GM19043 (cell line): ENCODE data around the gene RABGAP1L.

Experiments
- ATAC-seq: cut with Tn5 transposase; IDR thresholded peaks from one replicate; pipeline ENCODE4 v1.9.1; 2021; ENCODE audit warnings: low read depth; ENCODE audit not compliant: unreplicated experiment

The RABGAP1L gene

GRCh38 chr1:174194461-174194860 lies 35.1 kb downstream of the RABGAP1L start:
- ATAC-seq, result no peak

- ATAC-seq, result no peak
Measured at GRCh38 chr1:174197088-174197487, 37.8 kb downstream of the RABGAP1L start.

DNA sequence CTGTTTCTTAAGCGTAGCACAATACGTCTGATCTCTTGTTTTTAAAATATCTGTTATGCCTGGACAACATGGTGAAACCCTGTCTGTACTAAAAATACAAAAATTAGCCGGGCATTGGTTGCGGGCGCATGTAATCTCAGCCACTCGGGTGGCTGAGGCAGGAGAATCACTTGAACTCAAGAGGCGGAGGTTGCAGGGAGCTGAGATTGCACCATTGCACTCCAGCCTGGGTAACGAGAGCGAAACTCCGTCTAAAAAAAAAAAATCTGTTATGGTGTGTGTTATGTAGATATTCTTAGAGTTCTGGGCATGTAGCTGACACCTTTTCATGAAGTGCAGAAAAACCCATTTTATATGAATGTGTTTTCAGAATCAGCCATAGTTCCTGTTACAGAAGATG lies 38.2 kb downstream of the RABGAP1L start:
- ATAC-seq, result no peak

DNA sequence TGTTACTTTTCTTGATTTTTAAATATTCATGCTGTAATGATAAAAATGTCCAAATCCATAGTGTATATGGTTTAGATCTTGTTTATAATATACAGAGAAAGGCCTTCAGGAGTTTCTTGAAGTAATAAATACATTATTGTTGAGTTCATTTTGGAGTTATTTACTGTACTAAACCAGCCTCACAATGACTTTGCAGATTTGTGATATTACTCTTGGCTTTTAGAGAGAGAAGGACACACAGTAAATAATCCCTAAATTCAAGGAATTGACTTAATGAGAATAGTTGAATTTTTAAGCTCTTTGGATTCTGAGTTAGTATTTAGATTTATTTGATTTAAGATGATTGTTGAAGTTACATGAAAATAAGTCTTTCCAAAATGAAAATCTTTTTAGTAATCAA lies 38.9 kb downstream of the RABGAP1L start:
- no peak for ATAC-seq

DNA sequence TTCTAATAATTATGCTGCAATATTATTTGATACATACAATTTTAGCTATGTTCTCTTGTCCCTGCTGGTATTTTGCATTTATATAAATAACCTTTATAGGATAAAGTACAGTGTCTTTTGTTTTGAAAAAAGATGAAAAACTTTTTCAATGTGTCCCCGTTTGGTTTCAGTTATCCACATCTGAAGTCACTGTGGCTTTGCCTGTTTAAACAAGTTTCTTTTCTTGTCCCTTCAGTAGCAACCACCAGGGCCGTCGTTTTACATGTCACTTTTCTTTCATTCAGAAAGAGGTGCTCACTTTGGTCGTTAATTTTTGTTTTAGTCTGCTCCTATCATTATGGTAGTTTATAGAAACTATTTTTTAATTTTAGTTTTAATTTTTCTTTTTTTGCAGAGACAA lies 41.4 kb downstream of the RABGAP1L start:
- no peak for ATAC-seq

DNA sequence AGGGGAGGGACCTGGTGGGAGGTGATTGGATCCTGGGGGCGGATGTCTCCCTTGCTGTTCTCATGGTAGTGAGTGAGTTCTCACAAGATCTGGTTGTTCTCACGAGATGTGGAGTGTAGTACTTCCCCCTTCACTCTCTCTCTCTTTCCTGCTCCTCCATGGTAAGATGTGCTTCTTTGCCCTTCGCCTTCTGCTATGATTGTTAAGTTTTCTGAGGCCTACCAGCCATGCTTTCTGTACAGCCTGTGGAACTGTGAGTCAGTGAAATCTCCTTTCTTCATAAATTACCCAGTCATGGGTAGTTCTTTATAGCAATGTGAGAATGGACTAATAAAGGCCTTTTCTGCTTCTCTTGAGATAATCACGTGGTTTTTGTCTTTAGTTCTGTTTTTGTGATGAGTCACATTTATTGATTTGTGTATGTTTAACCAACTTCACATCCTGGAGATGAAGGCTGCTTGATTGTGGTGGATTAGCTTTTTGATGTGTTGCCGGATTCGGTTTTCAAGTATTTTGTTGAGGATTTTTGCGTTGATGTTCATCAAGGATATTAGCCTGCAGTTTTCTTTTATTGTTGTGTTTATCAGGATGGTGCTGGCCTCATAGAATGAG lies 45.5 kb downstream of the RABGAP1L start:
- no peak for ATAC-seq

DNA sequence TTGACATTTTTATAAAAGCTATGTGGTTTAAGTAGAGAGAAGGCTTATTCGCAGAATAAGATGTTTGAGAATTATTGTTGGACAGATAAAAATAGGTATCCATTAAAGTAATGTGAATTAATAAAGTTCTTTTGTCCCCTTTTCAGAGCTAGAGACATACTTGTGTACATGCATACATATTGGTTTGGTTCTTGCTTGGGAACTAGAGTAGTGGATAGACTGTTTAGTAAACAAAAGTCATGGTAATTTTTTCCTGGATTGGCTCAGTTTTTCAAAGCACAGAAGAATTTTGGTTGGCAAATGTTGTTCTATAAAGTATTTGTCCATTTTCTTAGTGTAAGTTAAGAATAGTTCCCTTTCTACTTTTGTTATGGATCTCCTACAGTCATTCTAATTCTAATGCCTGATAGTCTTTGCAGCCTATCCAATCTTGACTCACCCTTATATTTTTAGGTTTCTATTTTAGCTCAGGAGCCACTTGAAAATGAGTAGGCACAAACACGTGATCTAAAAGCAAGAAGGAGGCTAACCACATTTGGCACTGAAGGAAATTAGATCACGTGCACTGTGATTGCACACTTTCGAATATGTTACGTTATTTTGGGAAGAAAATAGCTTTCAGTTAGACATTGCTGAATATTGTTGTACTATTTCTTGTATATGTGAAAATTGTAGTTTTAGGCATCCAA lies 47.0 kb downstream of the RABGAP1L start:
- no peak for ATAC-seq

DNA sequence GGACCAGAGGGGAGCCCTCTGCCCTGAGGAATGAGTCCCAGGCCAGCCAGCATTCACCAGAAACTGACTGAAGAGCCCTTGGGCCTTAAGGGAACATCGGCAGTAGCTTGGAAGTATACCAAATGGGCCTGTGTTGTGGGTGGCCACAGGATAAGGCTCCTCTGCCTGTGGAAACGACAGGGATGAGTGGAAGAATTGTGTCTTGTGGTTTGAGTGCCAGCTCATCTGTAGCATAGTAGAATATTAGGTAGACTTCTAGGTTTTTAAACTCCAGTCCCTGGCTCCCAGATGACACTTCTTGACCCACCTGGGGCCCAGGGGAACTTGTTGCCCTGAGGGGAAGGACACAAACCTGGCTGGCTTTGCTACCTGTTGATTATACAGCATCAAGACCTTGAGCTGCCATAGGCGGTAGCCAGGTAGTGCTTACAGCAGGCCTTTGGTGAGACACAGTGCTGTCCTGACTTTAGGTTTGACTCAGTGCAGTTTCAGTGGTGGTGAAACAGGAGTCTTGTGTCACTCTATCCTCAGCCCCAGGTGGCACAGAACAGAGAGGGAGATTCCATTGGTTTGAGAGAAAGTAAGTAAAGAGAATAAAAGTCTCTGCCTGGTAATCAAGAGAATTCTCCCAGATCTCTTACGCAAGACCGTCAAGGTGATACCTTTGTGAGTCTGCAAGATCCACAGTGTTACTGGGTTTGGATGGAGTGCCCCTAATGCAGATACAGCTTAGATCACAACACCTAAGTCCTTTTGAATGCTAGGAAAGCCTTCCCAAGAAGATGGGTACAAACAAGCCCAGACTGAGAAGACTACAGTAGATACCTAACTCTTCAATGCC lies 50.2 kb downstream of the RABGAP1L start:
- ATAC-seq, result peak; percentile 72

GRCh38 chr1:174211486-174211885 lies 52.2 kb downstream of the RABGAP1L start:
- ATAC-seq, result no peak

- no peak for ATAC-seq
Measured at GRCh38 chr1:174215766-174216165, 56.4 kb downstream of the RABGAP1L start.

- no peak for ATAC-seq
Measured at GRCh38 chr1:174217248-174217647, 57.9 kb downstream of the RABGAP1L start.

GRCh38 chr1:174217787-174218574 lies 58.7 kb downstream of the RABGAP1L start:
- ATAC-seq, result no peak

DNA sequence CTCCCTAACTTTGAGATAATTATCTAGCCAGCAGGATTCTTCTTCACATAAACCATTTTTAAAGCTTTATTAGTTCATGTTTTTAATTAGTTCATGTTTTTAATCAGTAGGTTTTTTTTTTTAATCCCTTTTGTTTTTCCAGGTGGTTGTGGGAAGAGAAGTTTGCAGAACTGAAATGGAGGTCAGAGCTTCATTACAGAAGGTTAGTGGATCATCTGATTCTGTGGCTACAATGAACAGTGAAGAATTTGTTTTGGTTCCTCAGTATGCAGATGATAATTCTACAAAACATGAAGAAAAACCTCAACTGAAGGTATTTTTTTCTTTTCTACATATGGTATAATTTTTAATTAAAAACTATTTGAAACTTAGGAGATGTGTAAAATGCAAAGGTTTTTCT lies 59.7 kb downstream of the RABGAP1L start:
- ATAC-seq, result no peak

- no peak for ATAC-seq
Measured at GRCh38 chr1:174219606-174220370, 60.5 kb downstream of the RABGAP1L start.

GRCh38 chr1:174221681-174222080 lies 62.4 kb downstream of the RABGAP1L start:
- ATAC-seq, result no peak

DNA sequence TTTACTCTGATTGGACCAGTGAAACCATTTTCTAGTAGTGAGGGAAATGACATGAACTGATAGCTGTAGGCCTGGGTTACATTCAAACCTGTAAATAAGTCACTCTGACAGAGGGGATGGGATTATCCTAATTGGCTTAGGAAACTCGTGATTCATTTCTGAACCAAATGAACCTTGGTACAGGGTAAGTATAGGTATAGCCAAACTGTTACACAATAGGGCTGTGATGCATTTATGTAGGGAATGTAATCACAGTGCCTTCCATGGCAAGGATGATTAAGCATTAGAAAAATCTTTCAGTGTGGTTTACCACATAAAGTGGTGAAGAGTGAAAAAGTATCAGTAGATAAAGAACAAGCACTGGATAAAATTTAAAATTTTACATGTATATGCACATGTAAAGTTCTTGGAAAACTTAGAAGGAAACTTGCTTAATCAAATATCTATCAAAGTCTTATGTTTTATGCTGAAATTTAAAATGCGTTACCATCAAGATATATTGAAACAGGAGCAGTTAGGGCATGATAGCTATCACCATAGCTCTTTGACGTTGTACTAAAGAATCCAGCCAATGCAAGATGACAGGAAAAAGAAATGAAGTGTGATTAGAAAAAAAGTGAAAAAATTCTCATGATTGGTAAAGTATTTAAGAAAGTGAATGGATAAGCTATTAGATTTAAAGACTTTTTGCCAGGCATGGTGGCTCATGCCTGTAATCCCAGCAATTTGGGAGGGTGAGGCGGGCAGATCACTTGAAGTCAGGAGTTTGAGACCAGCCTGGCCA lies 63.0 kb downstream of the RABGAP1L start:
- no peak for ATAC-seq

DNA sequence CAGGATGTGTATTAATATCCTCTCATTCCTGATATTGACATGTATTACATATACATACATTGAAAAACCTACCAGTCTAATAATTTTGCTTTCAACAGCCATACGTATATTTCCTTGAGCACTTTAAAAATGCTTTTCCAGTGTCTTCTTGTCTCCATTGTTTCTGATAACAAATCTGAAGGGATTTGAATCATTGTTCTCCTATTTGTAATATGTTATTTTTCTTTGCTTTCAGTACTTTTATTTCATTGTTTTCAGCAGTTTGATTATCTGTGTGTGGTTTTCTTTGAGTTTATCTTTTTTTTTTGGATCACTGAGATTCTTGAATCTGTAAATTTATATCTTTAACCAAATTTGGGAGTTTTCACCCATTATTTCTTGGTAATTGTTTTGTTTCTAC lies 65.3 kb downstream of the RABGAP1L start:
- ATAC-seq, result no peak

DNA sequence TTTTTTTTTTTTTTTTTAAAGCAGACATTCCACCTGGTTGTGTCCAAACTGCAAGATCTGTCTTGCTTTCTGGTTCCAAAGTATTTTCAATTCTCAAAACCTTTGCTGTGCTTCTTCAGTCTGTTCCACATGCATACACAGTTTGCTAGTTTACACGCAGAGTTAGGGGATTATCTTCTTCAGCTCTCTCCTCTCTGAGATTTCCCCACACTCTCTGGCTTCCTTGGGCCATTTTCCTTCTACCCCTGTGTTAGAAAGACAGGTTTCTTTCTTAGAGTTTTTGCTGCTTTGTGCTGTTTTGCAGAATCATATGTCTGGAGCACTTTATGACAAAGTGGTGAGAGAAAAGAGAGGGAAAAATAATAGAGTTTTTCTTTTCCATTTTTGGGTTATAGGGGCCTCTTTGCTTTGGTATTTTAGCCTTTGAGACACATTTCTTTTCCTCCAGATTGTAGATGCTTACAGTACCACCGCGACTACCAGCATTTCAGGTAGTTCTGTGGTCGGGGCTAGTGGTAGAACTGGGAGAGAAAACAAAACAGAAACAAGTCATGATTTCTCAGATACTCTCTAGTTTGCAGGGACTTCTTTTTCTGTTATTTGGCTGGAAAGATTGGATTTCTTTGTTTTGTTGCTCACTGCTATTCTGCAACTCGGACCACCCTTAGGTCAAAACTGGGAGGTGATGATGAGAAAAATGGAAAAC lies 66.3 kb downstream of the RABGAP1L start:
- no peak for ATAC-seq

DNA sequence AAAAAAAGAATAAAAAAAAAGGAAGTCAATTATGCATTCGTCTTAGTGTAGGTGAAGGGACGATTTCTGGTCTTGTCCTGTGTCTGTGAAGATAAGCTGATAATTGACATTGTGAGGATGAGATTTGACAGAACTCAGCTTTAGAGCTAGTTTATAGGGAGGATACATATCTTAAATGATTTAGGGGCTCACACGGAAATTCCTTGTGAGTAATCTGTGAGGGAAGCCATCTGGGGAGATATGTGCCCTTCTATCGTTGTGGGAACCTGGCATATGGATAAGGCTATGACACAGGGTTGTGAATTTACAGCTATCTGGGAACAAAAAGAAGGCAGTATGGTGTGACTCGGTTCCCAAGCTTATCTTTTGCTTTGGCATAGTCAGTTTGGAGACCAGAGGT lies 71.1 kb downstream of the RABGAP1L start:
- no peak for ATAC-seq
